Peyer's patch (tissue), 4 donors: Measurements from ENCODE around the gene CFD.

Experiments
- CTCF ChIP-seq, 6 experiments: fragments of 450-650 bp in 4 of 6; fragments of 200-600 bp in 2 of 6; sonication (generic) in 1 of 6; IDR thresholded peaks; one replicate each; pipeline ENCODE4 v1.5.1; 2017 to 2019; ENCODE audit warnings: antibody characterized with exemption in 6 of 6, mild to moderate bottlenecking in 3 of 6, moderate library complexity in 1 of 6
- POLR2A ChIP-seq, 2 donors: fragments of 450-650 bp; IDR thresholded peaks; one replicate each; pipeline ENCODE4 v1.5.1; 2017; ENCODE audit warnings: antibody characterized with exemption in 2 of 2, mild to moderate bottlenecking in 2 of 2, moderate library complexity in 2 of 2

- TF ChIP-seq CTCF (IDR thresholded peaks at IDR 0.05): no peak
- no peak for TF ChIP-seq POLR2A (IDR thresholded peaks at IDR 0.05)
Measured at GRCh38 chr19:855142-855541, 4.3 kb upstream of the CFD start.
